GM12875 (cell line): ENCODE measurements around the gene GLRX3.

Source experiments
- H3K4me3 ChIP-seq: one replicate; pipeline ENCODE4 v1.5.1; 2011; ENCODE audit warnings: low read depth, low read length, control low read depth
- TF ChIP-seq, protein P1 (sequence below): IDR thresholded peaks from 2 replicates; pipeline ENCODE4 v1.5.1; 2011; ENCODE audit warnings: low read depth, mild to moderate bottlenecking, control low read depth, inconsistent platforms, low read length, moderate library complexity, borderline replicate concordance; ENCODE audit not compliant: insufficient read depth

Gene GLRX3

GRCh38 chr10:130160775-130161174 lies 24.6 kb downstream of the GLRX3 start:
- TF ChIP-seq, protein P1, sequence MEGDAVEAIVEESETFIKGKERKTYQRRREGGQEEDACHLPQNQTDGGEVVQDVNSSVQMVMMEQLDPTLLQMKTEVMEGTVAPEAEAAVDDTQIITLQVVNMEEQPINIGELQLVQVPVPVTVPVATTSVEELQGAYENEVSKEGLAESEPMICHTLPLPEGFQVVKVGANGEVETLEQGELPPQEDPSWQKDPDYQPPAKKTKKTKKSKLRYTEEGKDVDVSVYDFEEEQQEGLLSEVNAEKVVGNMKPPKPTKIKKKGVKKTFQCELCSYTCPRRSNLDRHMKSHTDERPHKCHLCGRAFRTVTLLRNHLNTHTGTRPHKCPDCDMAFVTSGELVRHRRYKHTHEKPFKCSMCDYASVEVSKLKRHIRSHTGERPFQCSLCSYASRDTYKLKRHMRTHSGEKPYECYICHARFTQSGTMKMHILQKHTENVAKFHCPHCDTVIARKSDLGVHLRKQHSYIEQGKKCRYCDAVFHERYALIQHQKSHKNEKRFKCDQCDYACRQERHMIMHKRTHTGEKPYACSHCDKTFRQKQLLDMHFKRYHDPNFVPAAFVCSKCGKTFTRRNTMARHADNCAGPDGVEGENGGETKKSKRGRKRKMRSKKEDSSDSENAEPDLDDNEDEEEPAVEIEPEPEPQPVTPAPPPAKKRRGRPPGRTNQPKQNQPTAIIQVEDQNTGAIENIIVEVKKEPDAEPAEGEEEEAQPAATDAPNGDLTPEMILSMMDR, result no peak
- H3K4me3 ChIP-seq, result no peak overlapping the region

DNA sequence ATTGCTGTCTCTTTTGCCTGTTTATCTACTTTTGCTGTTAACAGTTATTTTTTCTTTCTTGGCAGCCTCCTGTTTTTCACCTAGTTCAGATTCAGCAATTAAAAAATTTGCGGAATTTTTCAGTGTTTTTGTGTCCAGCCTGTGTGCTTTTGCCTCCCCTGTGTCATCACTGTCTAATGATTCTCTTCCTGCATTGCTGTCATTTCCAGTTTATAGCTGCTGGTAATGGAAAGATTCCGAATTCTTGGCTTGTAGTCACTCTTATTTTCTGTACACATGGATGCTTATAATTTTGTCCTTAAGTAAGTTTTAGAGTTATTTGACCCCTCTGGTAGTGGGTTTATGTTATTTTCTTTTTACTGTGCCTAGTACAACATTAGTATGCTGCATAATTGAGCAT lies 25.1 kb downstream of the GLRX3 start:
- TF ChIP-seq, protein P1, result no peak
- H3K4me3 ChIP-seq, result no peak overlapping the region

DNA sequence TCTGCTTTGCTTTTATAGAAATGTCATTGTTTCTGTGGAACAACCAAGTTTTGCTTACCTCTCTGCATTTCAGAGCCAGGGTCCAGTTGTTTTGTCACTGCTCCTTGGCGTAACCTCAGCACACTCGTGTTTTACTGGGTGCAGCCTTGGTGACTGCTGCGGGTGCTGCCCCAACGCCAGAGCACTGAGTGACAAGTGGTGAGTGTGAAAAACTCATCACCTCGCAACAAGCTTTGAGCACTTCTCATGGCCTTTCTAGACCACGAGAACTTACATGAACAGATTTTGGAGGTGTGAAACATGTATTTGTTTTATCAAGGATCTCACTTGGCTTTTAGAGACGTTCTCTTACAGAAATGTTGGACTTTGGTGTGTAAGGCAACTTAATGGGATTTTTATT lies 31.0 kb downstream of the GLRX3 start:
- H3K4me3 ChIP-seq, result no peak overlapping the region
- TF ChIP-seq, protein P1, result no peak

- TF ChIP-seq, protein P1, result no peak
Observed at GRCh38 chr10:130167707-130168106, 31.5 kb downstream of the GLRX3 start.

DNA sequence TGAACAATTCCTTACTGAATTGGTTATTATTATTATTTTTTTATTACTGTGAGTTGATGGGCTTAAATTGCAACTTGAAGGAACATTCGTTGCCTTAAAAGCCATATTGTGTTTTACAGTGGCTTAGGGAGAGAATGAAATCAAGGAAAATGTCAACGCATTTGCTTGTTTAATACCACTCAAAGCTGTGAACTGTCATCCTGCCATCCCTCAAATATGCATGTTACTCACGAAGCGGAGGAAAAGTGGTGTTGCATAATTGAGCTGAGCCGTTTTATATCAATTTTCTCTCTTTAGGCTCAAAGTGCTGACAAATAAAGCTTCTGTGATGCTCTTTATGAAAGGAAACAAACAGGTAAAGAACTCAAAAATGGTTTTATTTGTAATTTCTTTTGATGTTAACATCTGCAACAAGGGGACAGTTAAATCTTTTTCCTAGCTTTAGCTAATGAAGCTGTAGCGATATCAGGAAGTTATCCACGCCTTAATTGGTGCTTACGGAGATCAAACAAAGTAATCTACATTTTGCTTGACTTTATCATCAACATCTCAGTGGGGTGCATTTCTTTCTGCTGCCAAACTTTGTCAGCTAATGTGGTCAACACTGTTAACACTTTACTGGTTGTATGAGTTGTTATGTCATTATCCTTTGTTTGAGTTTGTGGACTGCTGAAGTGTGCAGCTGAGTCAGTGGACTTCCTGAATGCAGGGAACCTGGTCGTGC lies 33.1 kb downstream of the GLRX3 start:
- no peak overlapping the region for H3K4me3 ChIP-seq
- TF ChIP-seq, protein P1, result no peak

More at GRCh38 chr10:130167707-130168106, 31.5 kb downstream of the GLRX3 start:
- H3K4me3 ChIP-seq, result no peak overlapping the region

DNA sequence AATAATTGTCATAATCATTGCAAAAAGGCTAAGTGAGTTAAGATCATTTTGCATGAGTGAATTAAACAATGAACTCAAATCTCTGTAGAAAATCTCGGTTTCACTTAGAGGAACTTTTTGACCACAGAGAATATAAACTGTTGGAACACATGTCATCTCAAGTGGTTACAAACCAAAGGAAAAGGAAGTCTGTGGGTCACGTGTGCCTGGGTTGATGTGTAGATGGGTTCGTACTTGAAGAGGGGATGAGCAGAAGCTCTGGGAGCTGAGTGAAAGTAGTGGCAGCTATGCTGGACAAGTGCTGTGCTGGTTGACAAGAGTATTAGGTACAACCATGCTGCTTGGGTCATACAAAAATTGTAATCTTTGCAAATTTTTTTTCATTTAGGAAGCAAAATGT lies 35.0 kb downstream of the GLRX3 start:
- no peak overlapping the region for H3K4me3 ChIP-seq
- TF ChIP-seq, protein P1, result no peak

DNA sequence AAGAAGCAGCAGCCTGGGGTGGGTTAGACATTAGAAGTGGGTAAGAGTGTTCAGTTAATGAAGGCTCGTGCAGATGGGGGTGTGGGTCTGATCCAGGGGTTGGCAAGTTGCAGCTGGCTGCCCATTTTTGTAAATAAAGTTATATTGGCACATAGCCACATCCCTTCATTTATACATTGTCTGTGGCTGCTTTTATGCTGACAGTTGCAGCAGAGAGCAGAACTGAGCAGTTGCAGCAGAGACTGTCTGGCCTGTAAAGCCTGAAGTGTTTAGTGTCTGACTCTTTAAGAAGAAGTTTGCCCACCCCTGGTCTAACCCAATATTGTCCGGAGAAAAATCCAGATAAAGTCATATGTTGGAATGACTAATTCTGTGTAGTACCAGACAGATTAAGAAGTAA lies 38.1 kb downstream of the GLRX3 start:
- H3K4me3 ChIP-seq, result no peak overlapping the region
- TF ChIP-seq, protein P1, result no peak
